ENCODE data around the gene MS4A12. TPM values are rescaled to one million over a fixed set of nuclear protein-coding genes. Genes with fewer than 3 reads are reported as not detected.
"Not testable (repeated sequence)": the region's sequence is repeated elsewhere in the genome, so short reads cannot be mapped to it uniquely, and the experiment has no call there.

Gene MS4A12, protein sequence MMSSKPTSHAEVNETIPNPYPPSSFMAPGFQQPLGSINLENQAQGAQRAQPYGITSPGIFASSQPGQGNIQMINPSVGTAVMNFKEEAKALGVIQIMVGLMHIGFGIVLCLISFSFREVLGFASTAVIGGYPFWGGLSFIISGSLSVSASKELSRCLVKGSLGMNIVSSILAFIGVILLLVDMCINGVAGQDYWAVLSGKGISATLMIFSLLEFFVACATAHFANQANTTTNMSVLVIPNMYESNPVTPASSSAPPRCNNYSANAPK
- not detected in 2 replicates for total RNA-seq (2014; rRNA removed; shearing (Covaris generic))
- polyA plus RNA-seq (2014; cell fraction: nucleus; rRNA removed): not detected in 2 replicates

DNA sequence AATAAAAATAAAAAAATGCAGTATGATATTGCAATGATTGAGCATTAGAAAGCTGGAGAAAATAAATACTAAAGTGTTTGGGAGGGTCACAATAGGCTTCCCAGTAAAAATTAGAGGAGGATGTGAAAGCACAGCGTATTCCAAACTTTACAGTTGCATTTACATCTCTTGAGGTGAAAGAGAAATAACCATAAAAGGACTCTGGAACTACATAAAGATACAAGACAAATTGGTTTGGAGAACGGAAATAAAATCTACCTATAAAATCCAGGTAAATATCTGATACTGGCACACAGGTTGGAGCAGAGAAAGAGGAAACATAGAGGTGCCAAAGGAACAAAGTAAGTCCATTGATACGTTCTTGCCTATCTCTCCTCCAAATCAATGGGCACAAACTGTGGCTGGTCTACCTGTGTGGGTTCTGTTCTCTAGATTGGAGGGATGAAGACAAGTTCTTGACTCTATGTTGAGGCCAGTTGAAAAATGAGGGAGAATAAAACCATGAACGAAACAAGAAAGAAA is at the start of gene MS4A12:
TSS of gene MS4A12 (plus strand) at position 291 of the 522 bp plus-strand sequence. CDS start 4,541 bp downstream, outside the sequence.
- no peak for DNase-seq (ENCODE audit: extremely low read depth, low read depth)

DNA sequence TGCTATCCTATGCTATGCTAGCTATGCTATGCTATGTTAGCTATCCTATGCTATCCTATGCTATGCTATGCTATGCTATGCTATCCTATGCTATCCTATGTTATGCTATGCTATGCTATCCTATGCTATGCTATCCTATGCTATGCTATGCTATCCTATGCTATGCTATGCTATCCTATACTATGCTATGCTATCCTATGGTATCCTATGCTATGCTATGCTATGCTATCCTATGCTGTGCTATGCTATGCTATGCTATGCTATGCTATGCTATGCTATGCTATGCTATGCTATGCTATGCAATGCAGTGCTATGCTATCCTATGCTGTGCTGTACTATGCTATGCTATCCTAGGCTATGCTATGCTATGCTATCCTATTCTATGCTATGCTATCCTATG is 45.5 kb upstream of the MS4A12 start:
- no peak for DNase-seq (ENCODE audit: extremely low read depth, low read depth)

DNA sequence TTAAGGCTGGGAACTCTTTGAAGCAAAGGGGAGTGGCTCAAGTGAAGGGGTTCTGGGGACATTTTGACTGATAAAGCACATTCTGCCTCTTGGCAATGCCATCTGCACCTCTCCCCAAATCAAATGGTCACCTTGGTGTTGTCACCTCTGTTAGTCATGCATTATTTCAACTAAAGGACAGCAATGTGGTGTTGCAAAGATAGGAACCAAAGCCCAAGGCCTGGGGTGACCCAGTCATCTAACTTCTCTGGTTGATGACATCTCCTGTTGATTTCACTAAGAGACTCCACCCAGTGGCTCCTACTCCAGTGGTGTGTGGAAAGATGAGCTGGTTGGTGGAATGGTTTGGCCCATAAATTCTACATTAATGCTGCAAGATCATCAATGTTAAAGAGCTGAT is 44.7 kb upstream of the MS4A12 start:
- no peak for DNase-seq (ENCODE audit: extremely low read depth, low read depth)

DNA sequence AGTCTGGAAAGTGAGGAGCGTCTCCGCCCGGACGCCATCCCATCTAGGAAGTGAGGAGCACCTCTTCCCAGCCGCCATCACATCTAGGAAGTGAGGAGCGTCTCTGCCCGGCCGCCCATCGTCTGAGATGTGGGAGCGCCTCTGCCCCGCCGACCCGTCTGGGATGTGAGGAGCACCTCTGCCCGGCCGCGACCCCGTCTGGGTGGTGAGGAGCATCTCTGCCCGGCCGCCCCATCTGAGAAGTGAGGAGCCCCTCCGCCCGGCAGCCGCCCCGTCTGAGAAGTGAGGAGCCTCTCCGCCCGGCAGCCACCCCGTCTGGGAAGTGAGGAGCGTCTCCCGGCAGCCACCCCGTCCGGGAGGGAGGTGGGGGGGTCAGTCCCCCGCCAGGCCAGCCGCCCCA is 41.4 kb upstream of the MS4A12 start:
- not testable (repeated sequence) for DNase-seq (ENCODE audit: extremely low read depth, low read depth)

DNA sequence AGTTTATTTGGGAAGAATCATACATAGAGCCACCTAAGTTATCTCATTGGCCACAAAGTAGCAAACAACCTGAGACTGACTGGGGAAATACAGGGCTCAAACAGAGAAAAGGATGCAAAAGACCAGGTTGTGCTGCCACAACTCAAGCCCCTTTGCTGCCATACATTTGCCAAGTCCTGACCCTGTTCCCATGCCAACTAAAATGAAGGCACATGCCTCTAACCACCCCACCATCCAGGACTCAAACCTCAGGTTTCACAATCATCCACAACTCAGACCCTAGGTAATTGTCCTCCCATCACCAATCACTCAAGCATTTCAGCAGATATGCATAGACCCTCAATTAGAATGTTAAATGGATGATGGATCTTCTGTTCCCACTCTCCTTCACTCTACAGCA is 38.4 kb upstream of the MS4A12 start:
- DNase-seq (ENCODE audit: extremely low read depth, low read depth): no peak

DNA sequence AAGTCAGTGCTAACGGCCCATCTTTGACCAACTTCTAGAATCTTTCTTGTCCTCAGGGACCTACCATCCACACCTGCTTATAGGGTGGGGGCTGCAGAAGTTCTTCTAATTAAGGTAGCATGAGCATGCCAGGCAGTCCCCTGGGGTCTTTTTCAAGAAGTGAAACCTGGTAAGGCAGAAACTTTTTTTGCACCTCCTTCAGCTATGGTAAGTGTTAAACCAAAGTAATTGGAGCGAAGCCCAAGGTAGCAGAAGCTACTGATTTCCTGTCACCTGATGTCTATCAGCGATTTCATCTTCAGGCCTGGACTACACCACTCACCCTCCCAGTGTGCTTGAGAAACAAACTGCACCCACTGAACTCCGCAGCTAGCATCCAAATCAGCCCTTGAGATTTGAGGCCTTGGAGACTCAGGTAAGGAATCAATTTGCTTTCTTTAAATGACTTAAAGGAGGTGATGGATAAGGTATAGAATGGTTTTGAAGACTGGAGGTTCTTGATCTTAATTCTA is 37.0 kb upstream of the MS4A12 start, which contains the start of gene MS4A1:
TSS of gene MS4A1 (plus strand) at position 317 of the 512 bp plus-strand sequence. CDS start 6,528 bp downstream, outside the sequence.
- DNase-seq (ENCODE audit: extremely low read depth, low read depth): no peak

DNA sequence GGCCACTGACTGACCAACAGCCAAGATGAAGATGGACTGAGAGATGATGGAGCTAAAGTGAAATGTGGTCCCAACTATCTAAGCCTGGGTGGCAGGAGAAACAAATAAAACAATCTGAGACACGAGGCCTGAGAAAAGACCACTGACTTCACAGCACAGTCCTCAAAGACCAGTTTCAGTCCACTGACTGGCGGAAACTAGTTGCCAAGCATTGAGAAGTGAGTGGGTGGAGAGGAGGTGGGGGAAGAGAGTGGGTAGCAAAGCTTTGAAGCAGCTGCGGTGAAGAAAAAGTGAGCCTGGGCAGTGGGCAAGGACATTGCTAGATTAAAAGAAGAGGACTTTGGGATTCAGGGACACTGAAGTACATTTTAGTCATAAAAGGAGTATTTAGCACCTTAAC is 35.0 kb upstream of the MS4A12 start:
- DNase-seq (ENCODE audit: extremely low read depth, low read depth): no peak

DNA sequence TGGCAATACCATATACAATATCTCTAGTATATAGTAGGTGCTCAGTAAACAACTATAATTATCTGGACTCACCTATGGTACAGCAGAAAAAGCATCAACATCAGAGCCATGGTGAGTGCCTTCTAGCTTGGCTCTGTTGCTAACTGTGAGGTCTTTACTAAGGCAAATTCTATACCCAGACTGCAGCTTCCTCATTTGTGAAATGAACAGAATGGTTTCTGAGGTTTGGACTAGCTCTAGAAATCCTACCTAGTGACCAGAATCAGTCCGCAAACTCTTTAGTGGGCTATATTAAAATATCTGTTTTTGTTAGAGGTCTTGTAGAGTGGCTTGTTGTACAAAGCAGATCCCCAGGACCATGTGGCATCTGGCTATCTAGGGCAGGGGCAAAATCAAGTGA is 33.2 kb upstream of the MS4A12 start:
- DNase-seq (ENCODE audit: extremely low read depth, low read depth): no peak

DNA sequence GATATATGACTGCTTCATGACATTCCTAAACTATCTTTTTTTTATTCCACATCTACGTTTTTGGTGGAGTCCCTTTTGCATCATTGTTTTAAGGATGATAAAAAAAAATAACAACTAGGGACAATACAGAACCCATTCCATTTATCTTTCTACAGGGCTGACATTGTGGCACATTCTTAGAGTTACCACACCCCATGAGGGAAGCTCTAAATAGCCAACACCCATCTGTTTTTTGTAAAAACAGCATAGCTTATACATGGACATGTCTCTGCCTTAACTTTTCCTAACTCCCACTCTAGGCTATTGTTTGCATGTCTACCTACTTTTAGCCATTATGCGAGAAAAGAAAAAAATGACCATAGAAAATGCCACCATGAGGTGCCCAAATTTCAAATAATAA is 23.7 kb upstream of the MS4A12 start:
- DNase-seq (ENCODE audit: extremely low read depth, low read depth): no peak

DNA sequence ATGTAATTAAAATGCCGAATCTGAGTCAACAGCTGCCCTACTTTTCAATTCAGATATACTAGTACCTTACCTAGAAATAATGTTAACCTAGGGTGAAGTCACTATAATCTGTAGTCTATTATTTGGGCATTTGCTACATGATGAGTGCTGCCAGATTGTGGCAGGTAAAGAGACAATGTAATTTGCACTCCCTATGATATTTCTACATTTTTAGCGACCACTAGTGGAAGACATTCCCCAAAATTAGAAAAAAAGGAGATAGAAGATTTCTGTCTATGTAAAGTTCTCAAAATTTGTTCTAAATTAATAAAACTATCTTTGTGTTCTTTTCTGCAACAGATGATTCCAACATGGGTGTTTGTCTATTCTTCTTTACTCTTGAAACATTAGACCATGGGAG is 22.9 kb upstream of the MS4A12 start:
- DNase-seq (ENCODE audit: extremely low read depth, low read depth): no peak

DNA sequence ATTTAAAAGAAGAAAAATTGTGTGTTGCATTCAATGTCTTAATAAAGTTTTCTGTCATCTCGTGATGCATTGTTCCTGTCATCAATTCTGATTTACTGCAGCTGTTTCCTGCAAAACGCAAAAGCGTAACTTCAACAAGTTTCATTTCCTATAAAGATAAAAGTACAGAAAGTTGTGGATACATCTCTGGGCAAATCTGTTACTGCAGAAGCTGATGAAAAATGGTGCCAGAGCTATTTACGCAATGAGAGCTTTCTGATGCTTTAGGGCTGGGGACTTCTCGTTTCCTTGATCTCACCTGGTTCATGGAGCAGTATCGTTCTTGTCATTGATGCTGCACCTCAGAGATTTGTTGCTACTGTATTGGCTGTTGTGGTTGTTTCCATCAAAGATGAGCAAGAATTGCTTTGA is 15.5 kb upstream of the MS4A12 start:
- no peak for DNase-seq (ENCODE audit: extremely low read depth, low read depth)

DNA sequence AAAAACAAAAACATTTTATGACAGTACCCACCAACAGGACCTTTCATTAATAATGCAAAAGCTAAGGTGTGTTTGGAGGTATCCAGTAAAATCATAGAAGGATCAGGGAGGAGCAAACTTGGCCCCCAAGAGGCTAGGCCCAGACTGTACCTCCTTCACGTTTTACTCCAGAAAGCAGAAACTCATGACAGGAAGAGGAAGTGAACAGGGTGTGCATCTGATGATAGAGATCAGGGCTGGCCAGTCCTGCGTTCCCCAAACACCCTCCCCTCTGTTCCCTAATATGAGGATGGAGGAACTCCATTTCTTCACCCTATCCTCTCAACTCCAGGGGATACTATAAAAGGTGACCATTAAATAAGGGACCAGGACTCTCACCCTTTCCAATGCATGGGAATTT is 10.2 kb upstream of the MS4A12 start:
- DNase-seq (ENCODE audit: extremely low read depth, low read depth): no peak

DNA sequence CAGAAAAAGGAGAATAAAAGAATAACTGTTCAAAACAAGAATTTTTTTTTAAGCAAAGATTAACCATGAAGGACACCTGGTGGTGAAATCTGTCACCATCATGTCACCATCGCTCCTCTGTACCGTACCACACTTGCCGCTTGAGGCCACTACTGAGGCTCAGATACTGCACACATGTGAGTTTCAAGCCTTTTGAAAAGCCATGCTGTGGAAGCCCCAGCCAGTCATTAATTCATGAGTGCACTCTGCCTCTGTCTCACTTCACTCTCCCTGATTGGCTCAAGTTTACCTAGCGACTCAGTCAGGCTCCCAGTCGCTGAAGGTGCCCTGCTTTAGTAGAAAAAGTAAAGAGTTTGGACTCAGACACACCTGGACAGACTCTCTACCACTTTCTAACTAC is 6.6 kb upstream of the MS4A12 start:
- DNase-seq (ENCODE audit: extremely low read depth, low read depth): peak; percentile 14

DNA sequence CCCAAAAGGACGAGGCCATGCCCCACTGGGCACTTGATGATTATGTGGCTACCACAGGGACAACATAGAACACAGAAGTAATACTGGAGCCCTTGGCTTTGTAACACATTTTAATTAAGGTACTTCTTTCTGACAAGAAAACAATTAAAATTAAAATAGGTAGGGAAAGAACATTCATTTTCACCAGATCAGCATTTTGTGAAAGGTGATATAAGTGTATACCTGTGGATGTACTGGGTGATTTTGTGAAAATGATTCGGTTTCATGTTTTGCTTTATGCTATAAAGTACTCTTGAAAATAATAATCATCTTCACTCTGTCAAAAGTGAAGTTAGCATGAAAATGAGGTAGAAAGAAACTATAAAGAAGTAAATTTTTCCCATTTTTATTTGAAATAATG is 876 bp downstream of the MS4A12 start:
- no peak for DNase-seq (ENCODE audit: extremely low read depth, low read depth)

DNA sequence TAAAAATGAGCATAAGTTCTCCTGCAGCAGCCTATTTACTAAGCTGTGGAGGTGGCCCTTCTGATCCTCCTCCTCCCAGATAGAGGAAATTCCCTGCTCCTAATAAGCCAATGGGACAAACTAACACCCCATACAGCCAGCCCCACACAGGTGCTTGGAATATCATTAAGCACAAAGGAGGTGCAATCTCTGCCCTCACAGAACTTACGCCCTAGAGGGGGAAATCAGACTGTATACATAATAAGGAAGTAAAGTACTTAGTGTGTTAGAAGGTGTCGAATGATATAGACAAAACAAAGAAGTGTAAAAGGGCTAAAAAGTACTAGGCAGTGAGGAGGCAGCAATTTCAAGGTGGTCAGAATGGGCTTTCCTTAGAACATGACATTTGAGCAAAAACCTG is 5.8 kb downstream of the MS4A12 start:
- DNase-seq (ENCODE audit: extremely low read depth, low read depth): no peak

DNA sequence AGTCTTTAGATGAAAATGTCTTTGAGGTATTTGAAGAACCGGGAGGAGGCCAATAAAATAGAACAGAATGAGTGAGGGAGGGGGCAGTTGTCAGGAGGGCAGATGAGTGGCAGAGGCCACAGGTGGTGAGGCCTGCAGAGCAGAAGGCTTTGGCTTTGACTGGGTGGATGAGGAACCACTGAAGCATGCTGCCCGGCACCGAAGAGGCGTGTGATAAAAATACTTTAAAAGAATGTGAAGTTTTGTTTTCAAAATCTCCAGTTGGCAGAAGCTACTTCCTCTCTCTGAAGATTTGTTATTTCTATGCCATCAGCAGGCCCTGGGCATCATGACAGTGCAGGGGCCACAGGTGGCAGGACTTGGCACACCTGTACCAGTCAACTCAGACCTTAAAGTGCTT is 6.3 kb downstream of the MS4A12 start:
- DNase-seq (ENCODE audit: extremely low read depth, low read depth): no peak

DNA sequence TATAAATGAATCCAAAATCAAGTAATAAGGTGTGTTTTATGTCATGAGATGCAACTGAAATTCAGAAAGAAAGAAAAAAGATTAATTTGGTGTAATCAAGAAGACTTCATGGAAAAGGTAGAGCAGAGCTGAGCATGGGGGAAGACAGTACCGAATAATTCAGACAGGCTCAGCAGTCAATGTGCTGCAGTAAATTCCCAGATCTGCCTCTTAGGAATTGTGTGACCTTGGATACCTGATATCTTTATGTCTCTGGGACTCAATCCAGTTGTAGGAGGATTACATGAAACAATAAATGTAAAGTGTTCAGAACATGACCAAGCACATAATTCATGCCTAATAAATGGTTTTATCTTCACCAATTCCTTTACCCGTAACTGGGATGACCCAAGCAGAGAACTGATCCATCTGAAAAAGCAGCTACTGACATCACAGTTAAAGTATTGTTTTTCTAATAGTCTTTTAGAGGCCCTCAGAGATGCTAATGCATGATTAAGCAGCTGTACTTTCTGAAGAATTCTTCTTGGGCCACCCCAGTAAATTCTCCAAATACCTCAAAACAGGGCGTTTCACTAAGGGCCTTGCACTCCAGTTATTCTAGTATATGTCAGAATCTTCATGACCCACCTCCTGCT is 7.8 kb downstream of the MS4A12 start:
- DNase-seq (ENCODE audit: extremely low read depth, low read depth): no peak

DNA sequence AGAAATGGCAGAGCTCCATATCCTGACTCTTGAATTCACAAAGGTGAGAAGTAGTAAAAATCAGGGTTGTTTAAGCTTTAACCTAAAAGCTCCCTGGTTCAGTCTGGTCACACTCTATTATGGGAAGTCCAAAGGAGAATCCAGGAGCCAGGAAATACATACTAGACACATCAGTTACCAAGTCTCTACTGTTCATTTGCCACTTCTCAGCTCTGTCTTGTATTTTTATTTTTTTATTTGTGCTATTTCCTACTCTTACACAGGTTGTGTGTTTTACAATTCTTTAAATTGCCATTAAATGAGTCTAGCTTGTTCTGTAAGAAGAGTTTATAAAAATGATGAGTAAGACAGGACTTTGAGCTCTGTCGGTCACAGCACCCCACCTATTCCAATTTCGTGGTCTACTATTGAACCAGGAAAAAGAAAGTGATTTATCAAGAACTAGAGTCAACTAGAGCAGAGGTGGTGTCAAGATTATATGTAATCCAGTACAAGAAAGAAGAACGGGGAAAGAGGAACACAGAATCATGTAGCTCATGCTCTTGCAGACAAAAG is 9.7 kb downstream of the MS4A12 start:
- DNase-seq (ENCODE audit: extremely low read depth, low read depth): no peak

DNA sequence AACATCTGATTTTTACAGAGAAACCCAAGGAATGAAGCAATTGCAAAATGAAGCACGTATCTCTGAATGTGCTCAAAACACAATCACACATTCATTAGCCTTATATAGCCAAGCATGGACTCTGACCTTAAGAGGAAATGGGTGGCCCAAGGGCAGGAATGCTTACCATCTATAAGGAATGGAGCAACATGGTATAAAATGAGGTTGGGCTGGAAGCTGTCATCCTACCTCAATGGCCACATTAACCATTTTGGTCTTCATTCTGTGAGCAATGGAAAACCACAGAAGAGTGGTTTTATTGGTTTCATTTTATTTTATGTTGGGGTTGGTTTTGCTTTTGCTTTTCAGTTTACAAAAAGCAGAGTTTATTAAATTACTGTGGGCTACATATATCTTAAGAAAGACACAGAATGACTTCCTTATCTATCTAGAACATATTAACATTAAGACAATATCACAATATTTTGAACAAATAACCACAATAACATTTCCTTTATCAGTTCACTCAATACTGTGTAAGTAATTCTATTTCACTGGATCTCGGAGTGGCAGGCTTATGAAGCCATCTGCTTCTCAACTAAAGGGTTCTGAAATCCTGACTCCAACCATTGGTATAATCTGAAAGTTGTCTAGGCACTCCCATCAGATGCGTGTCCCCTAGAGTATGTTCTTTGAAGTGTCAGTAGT is 11.8 kb downstream of the MS4A12 start:
- DNase-seq (ENCODE audit: extremely low read depth, low read depth): no peak

DNA sequence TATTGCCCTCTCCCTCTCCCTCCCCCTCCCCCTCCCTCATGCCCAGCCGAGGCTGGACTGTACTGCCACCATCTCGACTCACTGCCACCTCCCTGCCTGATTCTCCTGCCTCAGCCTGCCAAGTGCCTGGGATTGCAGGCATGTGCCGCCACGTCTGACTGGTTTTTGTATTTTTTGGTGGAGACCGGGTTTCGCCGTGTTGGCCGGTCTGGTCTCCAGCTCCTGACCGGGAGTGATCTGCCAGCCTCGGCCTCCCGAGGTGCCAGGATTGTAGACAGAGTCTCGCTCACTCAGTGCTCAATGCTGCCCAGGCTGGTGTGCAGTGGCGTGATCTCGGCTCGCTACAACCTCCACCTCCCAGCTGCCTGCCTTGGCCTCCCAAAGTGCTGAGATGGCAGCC is 17.0 kb downstream of the MS4A12 start:
- not testable (repeated sequence) for DNase-seq (ENCODE audit: extremely low read depth, low read depth)

DNA sequence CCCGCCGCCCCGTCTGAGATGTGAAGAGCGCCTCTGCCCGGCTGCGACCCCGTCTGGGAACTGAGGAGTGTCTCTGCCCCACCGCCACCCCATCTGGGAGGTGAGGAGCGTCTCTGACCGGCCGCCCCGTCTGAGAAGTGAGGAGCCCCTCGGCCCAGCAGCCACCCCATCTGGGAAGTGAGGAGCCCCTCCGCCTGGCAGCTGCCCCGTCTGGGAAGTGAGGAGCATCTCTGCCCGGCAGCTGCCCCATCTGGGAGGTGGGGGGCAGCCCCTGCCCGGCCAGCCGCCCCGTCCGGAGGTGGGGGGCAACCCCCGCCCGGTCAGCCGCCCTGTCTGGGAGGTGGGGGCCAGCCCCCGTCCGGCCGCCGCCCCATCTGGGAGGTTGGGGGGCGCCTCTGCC is 17.6 kb downstream of the MS4A12 start:
- DNase-seq (ENCODE audit: extremely low read depth, low read depth): not testable (repeated sequence)
